ENCODE results near the gene JUND.

The JUND gene

GRCh38 chr19:18308948-18309325 lies 27.5 kb upstream of the JUND start:
- H3K4me1 ChIP-seq (ENCODE audit: control insufficient read depth, insufficient read depth, low read length, poor library complexity, severe bottlenecking): peaks cover 21% of the 10 kb centered on the region
- no peaks in the 10 kb centered on the region for H3K9me3 ChIP-seq (ENCODE audit: control insufficient read depth, low read length)
- whole genome bisulfite sequencing, 2 experiments (ENCODE audit: insufficient coverage in 2 of 2): 91 to 97% methylated on average over 5 to 6 of the region's 7 CpGs
- peaks cover 74% of the 10 kb centered on the region for H3K36me3 ChIP-seq (ENCODE audit: control insufficient read depth, insufficient read depth, low read length)
- no peak overlapping the region for H3K4me3 ChIP-seq (ENCODE audit: extremely low read depth, insufficient read depth, low read length, poor library complexity, severe bottlenecking)
- no peak overlapping the region for H3K27ac ChIP-seq (ENCODE audit: low read depth, low read length, severe bottlenecking)

- Histone ChIP-seq H3K4me3 (ENCODE audit: extremely low read depth, insufficient read depth, low read length, poor library complexity, severe bottlenecking) (no peak overlapping the region), H3K36me3 (ENCODE audit: control insufficient read depth, insufficient read depth, low read length) (peaks cover 67% of the 10 kb centered on the region)
- WGBS, 2 experiments (ENCODE audit: insufficient coverage in 2 of 2): 96 to 97% methylated on average over 17 of the region's 20 CpGs
Observed at GRCh38 chr19:18308051-18308947, 26.9 kb upstream of the JUND start.

DNA sequence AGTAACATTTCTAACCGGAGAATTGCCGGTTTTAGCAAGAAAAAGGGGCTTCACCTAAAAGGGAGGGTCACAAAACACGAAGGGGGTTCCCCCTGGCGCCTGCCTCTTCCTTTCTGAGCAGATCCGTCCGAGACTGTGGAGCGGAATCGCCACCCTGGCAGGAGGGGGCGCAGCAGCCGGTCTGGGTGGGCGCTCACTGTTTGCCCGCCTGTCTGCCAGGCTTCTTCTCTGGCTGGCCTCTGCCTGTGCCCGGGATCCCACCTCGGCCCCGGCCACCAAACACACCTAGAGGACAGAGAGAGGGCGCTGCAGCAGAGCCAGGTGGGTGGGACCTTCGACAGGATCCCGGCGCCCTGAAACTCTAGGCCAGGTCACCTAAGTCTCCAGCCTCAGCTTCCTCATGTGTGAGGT lies 25.9 kb upstream of the JUND start:
- 90 to 95% methylated on average over 12 to 19 of the region's 19 CpGs for WGBS, 2 experiments (ENCODE audit: insufficient coverage in 2 of 2)
- peaks cover 24% of the 10 kb centered on the region for H3K4me1 ChIP-seq (ENCODE audit: control insufficient read depth, insufficient read depth, low read length, poor library complexity, severe bottlenecking)
- H3K27ac ChIP-seq (ENCODE audit: low read depth, low read length, severe bottlenecking): no peak overlapping the region
- no peak overlapping the region for H3K4me3 ChIP-seq (ENCODE audit: extremely low read depth, insufficient read depth, low read length, poor library complexity, severe bottlenecking)
- no peaks in the 10 kb centered on the region for H3K9me3 ChIP-seq (ENCODE audit: control insufficient read depth, low read length)
- peaks cover 59% of the 10 kb centered on the region for H3K36me3 ChIP-seq (ENCODE audit: control insufficient read depth, insufficient read depth, low read length)

More at GRCh38 chr19:18308051-18308947, 26.9 kb upstream of the JUND start:
- Histone ChIP-seq H3K4me1 (ENCODE audit: control insufficient read depth, insufficient read depth, low read length, poor library complexity, severe bottlenecking) (peaks cover 24% of the 10 kb centered on the region), H3K9me3 (ENCODE audit: control insufficient read depth, low read length) (no peaks in the 10 kb centered on the region), H3K27ac (ENCODE audit: low read depth, low read length, severe bottlenecking) (no peak overlapping the region)

- Histone ChIP-seq H3K27ac (ENCODE audit: low read depth, low read length, severe bottlenecking) (peak overlapping the region; percentile 37), H3K4me3 (ENCODE audit: extremely low read depth, insufficient read depth, low read length, poor library complexity, severe bottlenecking) (no peak overlapping the region), H3K9me3 (ENCODE audit: control insufficient read depth, low read length) (no peaks in the 10 kb centered on the region), H3K36me3 (ENCODE audit: control insufficient read depth, insufficient read depth, low read length) (peaks cover 55% of the 10 kb centered on the region), H3K4me1 (ENCODE audit: control insufficient read depth, insufficient read depth, low read length, poor library complexity, severe bottlenecking) (peaks cover 24% of the 10 kb centered on the region)
- 96 to 97% methylated on average over 14 of the region's 14 CpGs for WGBS, 2 experiments (ENCODE audit: insufficient coverage in 2 of 2)
Observed at GRCh38 chr19:18306888-18307260, 25.5 kb upstream of the JUND start.

GRCh38 chr19:18306209-18306887 lies 24.9 kb upstream of the JUND start:
- 93 to 94% methylated on average over 24 to 25 of the region's 26 CpGs for WGBS, 2 experiments (ENCODE audit: insufficient coverage in 2 of 2)
- H3K36me3 ChIP-seq (ENCODE audit: control insufficient read depth, insufficient read depth, low read length): peaks cover 50% of the 10 kb centered on the region
- H3K4me3 ChIP-seq (ENCODE audit: extremely low read depth, insufficient read depth, low read length, poor library complexity, severe bottlenecking): no peak overlapping the region
- no peaks in the 10 kb centered on the region for H3K9me3 ChIP-seq (ENCODE audit: control insufficient read depth, low read length)
- H3K27ac ChIP-seq (ENCODE audit: low read depth, low read length, severe bottlenecking): peak overlapping the region; percentile 37
- H3K4me1 ChIP-seq (ENCODE audit: control insufficient read depth, insufficient read depth, low read length, poor library complexity, severe bottlenecking): peaks cover 24% of the 10 kb centered on the region

GRCh38 chr19:18304458-18305310 lies 23.3 kb upstream of the JUND start:
- peaks cover 36% of the 10 kb centered on the region for H3K36me3 ChIP-seq (ENCODE audit: control insufficient read depth, insufficient read depth, low read length)
- WGBS, 2 experiments (ENCODE audit: insufficient coverage in 2 of 2): 11 to 12% methylated on average over 27 of the region's 29 CpGs
- H3K4me1 ChIP-seq (ENCODE audit: control insufficient read depth, insufficient read depth, low read length, poor library complexity, severe bottlenecking): peaks cover 18% of the 10 kb centered on the region
- H3K27ac ChIP-seq (ENCODE audit: low read depth, low read length, severe bottlenecking): peak overlapping the region; percentile 93
- no peaks in the 10 kb centered on the region for H3K9me3 ChIP-seq (ENCODE audit: control insufficient read depth, low read length)
- H3K4me3 ChIP-seq (ENCODE audit: extremely low read depth, insufficient read depth, low read length, poor library complexity, severe bottlenecking): peak overlapping the region; percentile 31

DNA sequence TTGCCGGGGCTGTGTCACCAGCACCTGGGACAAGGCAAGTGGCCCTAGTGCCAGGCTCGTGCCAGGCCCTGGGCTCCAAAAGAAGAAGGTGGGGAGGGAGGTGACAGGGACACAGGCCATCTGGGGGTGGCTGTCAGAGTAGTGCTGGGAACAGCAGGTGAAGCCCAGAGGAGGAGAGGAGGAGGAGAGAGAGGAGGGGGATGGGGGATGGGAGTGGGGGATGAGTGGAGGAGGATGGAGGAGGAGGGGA lies 22.7 kb upstream of the JUND start:
- 10 to 21% methylated on average over 2 of the region's 2 CpGs for WGBS, 2 experiments (ENCODE audit: insufficient coverage in 2 of 2)
- Histone ChIP-seq H3K36me3 (ENCODE audit: control insufficient read depth, insufficient read depth, low read length) (peaks cover 31% of the 10 kb centered on the region), H3K4me1 (ENCODE audit: control insufficient read depth, insufficient read depth, low read length, poor library complexity, severe bottlenecking) (peaks cover 23% of the 10 kb centered on the region), H3K27ac (ENCODE audit: low read depth, low read length, severe bottlenecking) (peak overlapping the region; percentile 93), H3K4me3 (ENCODE audit: extremely low read depth, insufficient read depth, low read length, poor library complexity, severe bottlenecking) (no peak overlapping the region), H3K9me3 (ENCODE audit: control insufficient read depth, low read length) (no peaks in the 10 kb centered on the region)

- no peaks in the 10 kb centered on the region for H3K9me3 ChIP-seq (ENCODE audit: control insufficient read depth, low read length)
- peaks cover 39% of the 10 kb centered on the region for H3K4me1 ChIP-seq (ENCODE audit: control insufficient read depth, insufficient read depth, low read length, poor library complexity, severe bottlenecking)
- H3K4me3 ChIP-seq (ENCODE audit: extremely low read depth, insufficient read depth, low read length, poor library complexity, severe bottlenecking): no peak overlapping the region
- peaks cover 8% of the 10 kb centered on the region for H3K36me3 ChIP-seq (ENCODE audit: control insufficient read depth, insufficient read depth, low read length)
- H3K27ac ChIP-seq (ENCODE audit: low read depth, low read length, severe bottlenecking): no peak overlapping the region
- 84 to 97% methylated on average over 2 to 3 of the region's 4 CpGs for WGBS, 2 experiments (ENCODE audit: insufficient coverage in 2 of 2)
Observed at GRCh38 chr19:18301718-18302111, 20.3 kb upstream of the JUND start.

GRCh38 chr19:18300930-18301717 lies 19.7 kb upstream of the JUND start:
- H3K9me3 ChIP-seq (ENCODE audit: control insufficient read depth, low read length): no peaks in the 10 kb centered on the region
- H3K27ac ChIP-seq (ENCODE audit: low read depth, low read length, severe bottlenecking): peak overlapping the region; percentile 25
- peaks cover 39% of the 10 kb centered on the region for H3K4me1 ChIP-seq (ENCODE audit: control insufficient read depth, insufficient read depth, low read length, poor library complexity, severe bottlenecking)
- no peak overlapping the region for H3K4me3 ChIP-seq (ENCODE audit: extremely low read depth, insufficient read depth, low read length, poor library complexity, severe bottlenecking)
- WGBS, 2 experiments (ENCODE audit: insufficient coverage in 2 of 2): 75 to 85% methylated on average over 16 to 17 of the region's 18 CpGs
- H3K36me3 ChIP-seq (ENCODE audit: control insufficient read depth, insufficient read depth, low read length): peaks cover 2% of the 10 kb centered on the region

GRCh38 chr19:18299654-18300053 lies 18.2 kb upstream of the JUND start:
- no peaks in the 10 kb centered on the region for H3K36me3 ChIP-seq (ENCODE audit: control insufficient read depth, insufficient read depth, low read length)
- H3K9me3 ChIP-seq (ENCODE audit: control insufficient read depth, low read length): no peaks in the 10 kb centered on the region
- no peak overlapping the region for H3K27ac ChIP-seq (ENCODE audit: low read depth, low read length, severe bottlenecking)
- 93 to 100% methylated on average over 1 to 2 of the region's 9 CpGs for WGBS, 2 experiments (ENCODE audit: insufficient coverage in 2 of 2)
- H3K4me1 ChIP-seq (ENCODE audit: control insufficient read depth, insufficient read depth, low read length, poor library complexity, severe bottlenecking): peaks cover 30% of the 10 kb centered on the region
- no peak overlapping the region for H3K4me3 ChIP-seq (ENCODE audit: extremely low read depth, insufficient read depth, low read length, poor library complexity, severe bottlenecking)

Data from mesodermal cell (in vitro differentiated cells).